ENCODE measurements around the gene TMCC1. TPM values are rescaled to one million over a fixed set of nuclear protein-coding genes. Genes with fewer than 3 reads are reported as not detected.

The TMCC1 gene
- total and polyA plus RNA-seq, 2 donors (not counting 1 experiment from before 2014, with no cell fraction given) = 8.5 to 32.2 TPM

GRCh38 chr3:129747136-129747535 is 146.4 kb downstream of the TMCC1 start:
- ATAC-seq (ENCODE audit: low read depth) = no peak
- DNase-seq = no peak
- ChIA-PET CTCF (no interaction called here), POLR2A (no interaction called here)
- Histone ChIP-seq H3K9ac (ENCODE audit: low read length) (no peak overlapping the region), H3K9me3 (ENCODE audit: control extremely low read depth in 1 of 3, control insufficient read depth in 2 of 3, insufficient read depth in 1 of 3, low read length in 2 of 3) (no peaks in the 10 kb centered on the region), H3K79me2 (ENCODE audit: control insufficient read depth, insufficient read depth, low read length) (peaks cover 31% of the 10 kb centered on the region), H3K27me3 (replicated peaks in 1 of 4; ENCODE audit: control extremely low read depth in 1 of 4, control insufficient read depth in 3 of 4, insufficient read depth in 4 of 4, low read length in 3 of 4) (no peaks in the 10 kb centered on the region), H4K20me1 (ENCODE audit: control insufficient read depth, insufficient read depth, low read length, poor library complexity, severe bottlenecking) (no peaks in the 10 kb centered on the region), H3K36me3 (replicated peaks in 1 of 2; ENCODE audit: control extremely low read depth in 1 of 2, control insufficient read depth in 1 of 2, extremely low read depth in 1 of 2, insufficient read depth in 2 of 2, low read length in 1 of 2) (no peaks in the 10 kb centered on the region), H3K4me2 (replicated peaks; ENCODE audit: low read depth, low read length, poor library complexity, severe bottlenecking) (no peak overlapping the region), H3K4me1 (ENCODE audit: control insufficient read depth in 2 of 2, insufficient read depth in 2 of 2, low read length in 2 of 2) (no peaks in the 10 kb centered on the region), H2AFZ (ENCODE audit: insufficient read depth, low read depth, low read length, poor library complexity, severe bottlenecking) (no peak overlapping the region), H3K4me3 (ENCODE audit: control extremely low read depth in 1 of 5, extremely low read depth in 1 of 5, insufficient read depth in 1 of 5, low read depth in 2 of 5, low read length in 4 of 5) (no peak overlapping the region), H3K27ac (ENCODE audit: low read length in 2 of 2) (no peak overlapping the region)
- 83% methylated on average over 2 of the region's 4 CpGs for WGBS (ENCODE audit: insufficient coverage)
- no peaks in the 10 kb centered on the region for H3K9me3 Mint-ChIP-seq (ENCODE audit: insufficient read depth)
- TF ChIP-seq EZH2 (IDR thresholded peaks at IDR 0.05; ENCODE audit: borderline replicate concordance, insufficient read depth, low read depth, low read length, poor library complexity, severe bottlenecking) = no peak
- no peaks in the 10 kb centered on the region for H3K27me3 Mint-ChIP-seq
- intact Hi-C loops (cut with micrococcal nuclease) = no loop called here
- no peak overlapping the region for H3K4me3 Mint-ChIP-seq
- peaks cover 14% of the 10 kb centered on the region for H3K4me1 Mint-ChIP-seq
- no peak overlapping the region for H3K27ac Mint-ChIP-seq

- Histone ChIP-seq H4K20me1 (ENCODE audit: control insufficient read depth, insufficient read depth, low read length, poor library complexity, severe bottlenecking) (no peaks in the 10 kb centered on the region), H3K36me3 (replicated peaks in 1 of 2; ENCODE audit: control extremely low read depth in 1 of 2, control insufficient read depth in 1 of 2, extremely low read depth in 1 of 2, insufficient read depth in 2 of 2, low read length in 1 of 2) (no peaks in the 10 kb centered on the region), H3K9me3 (ENCODE audit: control extremely low read depth in 1 of 3, control insufficient read depth in 2 of 3, insufficient read depth in 1 of 3, low read length in 2 of 3) (no peaks in the 10 kb centered on the region), H2AFZ (ENCODE audit: insufficient read depth, low read depth, low read length, poor library complexity, severe bottlenecking) (no peak overlapping the region), H3K27me3 (replicated peaks in 1 of 4; ENCODE audit: control extremely low read depth in 1 of 4, control insufficient read depth in 3 of 4, insufficient read depth in 4 of 4, low read length in 3 of 4) (no peaks in the 10 kb centered on the region), H3K27ac (ENCODE audit: low read length in 2 of 2) (no peak overlapping the region), H3K79me2 (ENCODE audit: control insufficient read depth, insufficient read depth, low read length) (peaks cover 26% of the 10 kb centered on the region), H3K4me1 (ENCODE audit: control insufficient read depth in 2 of 2, insufficient read depth in 2 of 2, low read length in 2 of 2) (no peaks in the 10 kb centered on the region), H3K4me2 (replicated peaks; ENCODE audit: low read depth, low read length, poor library complexity, severe bottlenecking) (no peak overlapping the region), H3K4me3 (ENCODE audit: control extremely low read depth in 1 of 5, extremely low read depth in 1 of 5, insufficient read depth in 1 of 5, low read depth in 2 of 5, low read length in 4 of 5) (no peak overlapping the region), H3K9ac (ENCODE audit: low read length) (no peak overlapping the region)
- Mint-ChIP-seq H3K4me1 (peaks cover 16% of the 10 kb centered on the region), H3K4me3 (no peak overlapping the region), H3K9me3 (ENCODE audit: insufficient read depth) (no peaks in the 10 kb centered on the region), H3K27me3 (no peaks in the 10 kb centered on the region), H3K27ac (no peak overlapping the region)
- ATAC-seq (ENCODE audit: low read depth) = no peak
- POLR2A ChIA-PET = no interaction called here
- TF ChIP-seq, protein P1, sequence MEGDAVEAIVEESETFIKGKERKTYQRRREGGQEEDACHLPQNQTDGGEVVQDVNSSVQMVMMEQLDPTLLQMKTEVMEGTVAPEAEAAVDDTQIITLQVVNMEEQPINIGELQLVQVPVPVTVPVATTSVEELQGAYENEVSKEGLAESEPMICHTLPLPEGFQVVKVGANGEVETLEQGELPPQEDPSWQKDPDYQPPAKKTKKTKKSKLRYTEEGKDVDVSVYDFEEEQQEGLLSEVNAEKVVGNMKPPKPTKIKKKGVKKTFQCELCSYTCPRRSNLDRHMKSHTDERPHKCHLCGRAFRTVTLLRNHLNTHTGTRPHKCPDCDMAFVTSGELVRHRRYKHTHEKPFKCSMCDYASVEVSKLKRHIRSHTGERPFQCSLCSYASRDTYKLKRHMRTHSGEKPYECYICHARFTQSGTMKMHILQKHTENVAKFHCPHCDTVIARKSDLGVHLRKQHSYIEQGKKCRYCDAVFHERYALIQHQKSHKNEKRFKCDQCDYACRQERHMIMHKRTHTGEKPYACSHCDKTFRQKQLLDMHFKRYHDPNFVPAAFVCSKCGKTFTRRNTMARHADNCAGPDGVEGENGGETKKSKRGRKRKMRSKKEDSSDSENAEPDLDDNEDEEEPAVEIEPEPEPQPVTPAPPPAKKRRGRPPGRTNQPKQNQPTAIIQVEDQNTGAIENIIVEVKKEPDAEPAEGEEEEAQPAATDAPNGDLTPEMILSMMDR (IDR thresholded peaks at IDR 0.05) = no peak
- TF ChIP-seq EZH2 (IDR thresholded peaks at IDR 0.05; ENCODE audit: borderline replicate concordance, insufficient read depth, low read depth, low read length, poor library complexity, severe bottlenecking) = no peak
- intact Hi-C loops (cut with micrococcal nuclease) = no loop called here
- CTCF ChIA-PET = no interaction called here
- no peak for DNase-seq
Measured at GRCh38 chr3:129746629-129747028, 146.9 kb downstream of the TMCC1 start.

Measured in B cell (primary cell).